CD4-positive, alpha-beta T cell treated with Interleukin-15 for 4 hours (primary cell): ENCODE results near the gene THPO.

Source experiments
- DNase-seq: peaks from one replicate; pipeline ENCODE4 v3.0.0-alpha.2; 2020; ENCODE audit warnings: low spot score

The THPO gene

DNA sequence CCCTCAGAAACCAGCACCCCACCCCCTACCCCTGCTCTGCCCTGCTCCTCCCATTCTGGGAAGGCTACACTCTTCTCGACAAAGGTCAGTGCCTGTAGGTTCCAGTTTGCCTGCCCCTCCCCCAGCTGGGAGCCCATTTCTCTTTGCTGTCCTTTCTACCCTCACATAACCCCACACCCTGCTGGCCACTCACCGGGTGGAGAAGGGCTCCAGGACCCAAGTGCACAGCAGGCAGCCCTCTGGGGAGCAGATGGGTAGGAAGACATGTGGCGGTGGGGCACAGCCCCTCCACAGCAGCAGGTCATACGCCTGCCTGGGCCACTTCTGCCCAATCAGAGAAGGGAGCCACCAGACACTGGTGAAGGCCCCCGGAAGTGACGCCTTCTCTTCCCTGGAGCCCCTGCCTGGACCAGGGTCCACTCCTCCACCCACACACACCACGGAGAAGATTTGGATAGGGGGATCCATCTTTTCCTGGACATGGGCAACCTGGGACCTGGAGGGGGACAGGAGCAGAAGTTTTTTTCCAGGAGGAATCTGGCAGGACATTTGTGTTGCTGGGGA is at the start of gene THPO:
Gene THPO, minus strand, starts transcription at position 326 of the 564 bp plus-strand sequence. CDS start 1,948 bp downstream, outside the sequence.
- DNase-seq = no peak

DNA sequence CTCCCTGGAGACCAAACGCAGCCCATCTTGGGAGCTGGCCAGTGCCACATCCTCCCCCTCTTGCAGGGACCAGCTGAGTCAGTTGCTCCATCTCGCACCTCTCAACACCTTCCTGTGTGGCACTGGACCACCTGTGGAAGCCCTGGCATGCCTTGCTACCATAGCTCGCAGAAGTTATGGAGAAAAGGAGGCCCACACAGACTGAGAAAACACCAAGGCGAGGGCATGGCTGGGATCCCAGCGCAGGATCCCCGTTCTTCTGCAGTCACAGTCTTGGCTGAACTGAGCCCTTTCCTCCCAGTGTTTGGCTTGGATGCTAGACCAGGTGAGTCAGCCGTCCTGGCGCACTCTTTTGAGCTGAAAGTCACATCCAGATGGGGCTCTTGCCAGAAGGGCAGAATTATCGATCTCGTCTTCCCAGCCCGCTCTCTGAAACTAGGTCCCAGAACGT is 48.7 kb upstream of the THPO start:
- no peak for DNase-seq

DNA sequence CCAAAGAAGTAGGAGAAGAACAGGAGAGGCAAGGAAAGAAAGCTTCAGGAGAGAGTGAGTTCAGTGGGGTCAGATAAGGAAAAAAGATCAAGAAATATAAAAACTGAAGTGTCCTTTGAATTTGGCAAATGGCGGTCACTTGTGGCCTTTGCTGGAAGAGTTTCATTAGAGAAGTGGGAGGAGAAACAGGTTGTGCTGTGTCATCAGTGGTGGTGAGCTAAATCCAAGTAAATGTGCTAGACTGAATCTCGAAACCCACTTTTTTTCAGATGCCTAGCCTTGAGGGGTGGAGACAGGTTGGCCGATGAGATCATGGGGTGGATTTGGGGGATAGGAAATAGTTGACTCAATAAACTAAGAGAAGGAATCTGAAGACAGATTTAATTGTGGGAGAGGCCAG is 45.6 kb upstream of the THPO start:
- no peak for DNase-seq

DNA sequence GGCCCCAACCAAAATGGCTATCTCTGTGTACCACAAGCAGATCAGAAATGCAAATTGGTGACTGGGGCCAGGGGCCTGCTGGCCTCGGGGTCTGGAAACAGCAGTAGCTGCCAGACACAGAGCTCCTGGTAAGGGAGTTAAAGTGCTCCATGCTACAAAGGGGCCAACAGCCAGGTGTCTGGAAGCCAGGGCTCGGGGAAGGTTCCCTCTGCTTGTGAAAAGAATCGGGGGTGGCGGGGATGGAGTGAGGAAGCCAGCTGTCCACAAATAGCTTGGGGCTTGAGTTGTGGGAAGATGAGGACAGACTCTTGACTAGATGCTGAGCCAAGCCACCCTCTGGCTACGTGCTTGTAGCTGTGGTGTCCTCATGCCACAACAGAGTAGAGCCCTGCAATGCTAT is 41.2 kb upstream of the THPO start:
- no peak for DNase-seq

DNA sequence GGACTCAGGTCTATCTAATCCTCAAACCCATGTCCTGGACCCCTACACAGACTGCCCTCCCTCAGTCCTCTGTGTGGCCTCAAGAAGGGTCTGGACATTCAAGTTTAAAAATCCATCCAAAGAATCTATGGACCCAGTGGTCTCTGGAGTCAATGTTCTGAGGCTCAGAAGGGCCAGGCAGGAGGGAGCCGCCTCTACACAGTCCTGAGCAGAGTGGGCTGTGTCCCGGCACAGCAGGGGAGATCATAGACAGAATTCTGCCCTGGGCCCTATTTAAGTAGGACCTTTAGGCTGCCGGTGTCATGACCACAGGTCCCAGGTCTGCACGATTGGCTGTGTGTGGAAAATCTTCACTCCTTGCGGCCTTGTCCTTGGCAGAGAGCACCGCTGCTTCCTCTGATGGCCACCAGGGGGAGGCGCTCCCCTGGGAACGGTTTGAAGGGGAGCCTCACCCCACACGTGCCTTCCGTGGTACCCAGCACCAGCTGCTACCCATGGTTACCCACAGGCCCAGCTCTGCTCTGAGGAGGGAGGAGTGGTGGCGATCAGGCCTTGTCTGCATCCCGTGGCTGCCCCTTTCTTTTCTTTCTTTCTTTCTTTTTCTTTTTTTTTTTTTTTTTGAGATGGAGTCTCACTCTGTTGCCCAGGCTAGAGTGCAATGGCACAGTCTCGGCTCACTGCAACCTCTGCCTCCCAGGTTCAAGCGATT is 39.8 kb upstream of the THPO start:
- DNase-seq = peak; percentile 62

DNA sequence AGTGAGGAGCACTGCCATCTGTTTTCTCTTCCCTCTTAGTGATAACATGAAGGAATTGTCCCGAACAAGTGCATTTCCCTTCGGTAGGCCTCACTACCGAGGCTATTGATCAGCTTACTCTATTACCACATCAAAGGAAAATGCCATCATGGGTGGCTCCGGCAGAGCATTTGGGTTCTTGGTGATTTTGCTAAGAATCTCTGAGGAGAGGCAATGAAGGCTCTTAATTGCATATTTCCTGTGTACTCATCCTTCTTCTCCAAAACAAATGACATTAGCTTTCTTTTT is 37.1 kb upstream of the THPO start:
- no peak for DNase-seq

DNA sequence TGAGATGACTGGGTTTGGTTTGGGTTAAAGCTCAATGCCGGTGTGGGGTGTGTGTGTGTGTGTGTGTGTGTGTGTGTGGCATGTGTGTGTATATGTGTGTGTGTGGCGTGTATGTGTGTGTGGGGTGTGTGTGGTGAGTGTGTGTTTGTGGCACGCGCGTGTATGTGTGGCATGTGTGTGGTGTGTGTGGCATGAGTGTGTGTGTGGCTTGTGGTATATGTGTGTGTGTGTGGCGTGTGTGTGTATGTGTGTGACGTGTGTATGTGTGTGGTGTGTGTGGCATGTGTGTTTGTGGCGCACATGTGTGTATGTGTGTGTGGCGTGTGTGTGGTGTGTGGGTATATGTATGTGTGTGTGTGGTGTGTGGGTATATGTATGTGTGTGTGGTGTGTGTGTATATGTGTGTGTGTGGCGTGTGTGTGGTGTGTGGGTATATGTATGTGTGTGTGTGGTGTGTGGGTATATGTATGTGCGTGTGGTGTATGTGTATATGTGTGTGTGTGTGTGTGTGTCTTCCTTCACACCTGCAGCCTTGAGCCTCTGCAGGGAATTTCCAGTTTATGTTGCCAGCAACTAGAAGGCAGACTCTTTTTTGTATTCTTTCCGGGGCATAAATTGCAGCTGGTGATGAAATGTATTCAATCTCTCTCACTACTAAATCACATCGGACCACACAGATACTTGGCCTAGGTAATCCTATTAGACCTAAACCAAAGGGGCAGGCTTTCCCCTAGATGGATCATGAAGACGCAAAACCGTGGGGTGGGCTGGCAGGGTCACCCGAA is 36.6 kb upstream of the THPO start:
- DNase-seq = no peak

DNA sequence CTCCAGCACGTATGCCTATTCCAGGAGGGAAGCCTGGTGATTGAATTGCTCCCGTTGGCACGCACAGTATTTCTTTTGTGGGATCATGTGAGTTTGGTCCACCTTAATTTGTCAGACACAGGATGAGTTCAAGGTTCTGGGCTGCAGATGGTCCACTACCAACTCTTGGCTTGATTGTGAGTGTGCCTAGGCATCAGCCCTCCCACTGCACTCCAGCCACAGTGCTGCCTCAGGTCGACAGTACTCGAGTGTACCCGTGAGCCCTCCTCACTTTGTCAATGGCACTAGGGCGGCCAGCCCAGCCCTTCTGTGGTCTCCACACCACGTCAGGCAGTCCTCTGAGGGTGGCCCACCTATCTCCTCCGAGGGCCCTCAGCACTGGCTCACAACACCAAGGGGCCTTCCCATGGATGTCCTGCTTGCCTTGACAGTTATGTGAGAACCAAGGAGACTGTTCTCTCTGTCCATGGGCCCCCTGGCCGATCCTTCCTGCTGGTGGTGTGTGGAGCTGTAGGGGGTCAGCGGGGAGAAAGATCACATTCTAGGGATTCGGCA is 32.0 kb upstream of the THPO start:
- no peak for DNase-seq

DNA sequence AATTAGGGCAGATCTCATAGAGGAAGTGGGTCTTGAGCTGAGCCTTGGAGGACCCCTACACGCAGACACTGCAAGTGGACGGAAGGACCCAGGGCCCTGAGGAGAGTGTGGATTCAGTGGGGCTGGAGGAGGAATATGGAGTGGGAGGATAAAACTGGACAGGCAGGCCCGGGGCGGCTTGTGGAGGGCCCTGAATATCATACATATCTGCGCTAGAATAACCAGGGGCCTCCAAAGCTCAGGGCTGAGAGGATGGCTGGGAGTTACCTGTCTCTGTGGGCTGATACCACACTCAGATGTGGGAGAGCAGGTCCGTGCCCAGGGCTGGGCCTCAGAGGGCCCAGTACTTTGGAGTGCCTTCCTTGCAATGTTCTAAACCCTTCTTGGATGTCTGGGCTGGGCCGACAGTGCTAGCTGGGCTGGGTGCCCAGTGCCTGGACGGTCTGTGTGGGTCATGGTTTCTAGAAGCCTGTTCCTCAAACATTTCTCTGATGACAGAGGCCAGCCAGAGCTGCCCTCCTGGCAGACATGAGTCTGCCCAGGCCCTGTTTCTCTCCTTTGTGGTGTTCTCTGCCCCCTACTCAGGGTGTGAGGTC is 31.4 kb upstream of the THPO start:
- DNase-seq = no peak

DNA sequence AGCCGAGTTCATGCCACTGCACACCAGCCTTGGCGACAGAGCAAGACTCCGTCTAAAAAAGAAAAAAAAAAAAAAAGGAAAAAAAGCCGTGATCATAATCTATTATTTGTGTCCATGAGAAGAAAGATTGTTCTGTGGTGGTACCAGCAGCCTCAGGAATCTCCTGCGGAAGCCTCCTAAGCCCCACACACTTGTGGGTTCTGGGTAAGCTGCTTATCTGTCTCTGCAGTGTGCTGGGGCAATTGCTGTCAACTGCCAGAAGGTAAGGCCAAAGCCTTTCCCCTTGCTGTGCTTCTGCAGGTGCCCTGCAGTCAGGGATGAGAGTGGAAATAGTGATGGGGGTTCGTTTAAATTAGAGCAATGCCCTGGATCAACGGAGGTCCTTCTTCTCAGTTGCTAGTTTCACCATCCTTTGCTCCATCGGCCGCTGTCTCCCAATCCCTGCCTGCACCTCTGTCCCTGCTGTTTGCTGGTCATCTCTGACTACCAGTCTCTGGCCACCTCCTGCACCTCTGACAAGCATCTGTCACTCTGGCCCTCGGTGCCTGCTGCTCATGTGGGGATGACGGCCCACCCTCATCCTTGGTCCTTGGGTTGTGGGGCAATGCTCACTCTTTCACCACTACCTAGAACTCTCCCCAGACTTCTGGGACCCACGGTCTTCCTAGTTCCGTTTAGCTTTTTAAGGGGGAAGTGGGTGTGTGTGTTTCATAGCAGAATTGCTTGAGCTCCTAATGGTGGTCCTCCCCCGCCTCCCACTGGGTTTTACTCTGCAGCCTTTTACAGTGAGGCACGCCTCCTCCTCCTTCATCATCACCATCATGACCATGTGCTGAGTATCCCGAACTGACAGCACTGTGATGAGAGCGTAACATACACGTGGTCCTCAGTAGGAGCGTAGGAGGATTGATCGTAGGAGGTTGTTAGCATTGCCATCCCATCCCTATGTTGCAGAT is 27.3 kb upstream of the THPO start:
- DNase-seq = no peak

DNA sequence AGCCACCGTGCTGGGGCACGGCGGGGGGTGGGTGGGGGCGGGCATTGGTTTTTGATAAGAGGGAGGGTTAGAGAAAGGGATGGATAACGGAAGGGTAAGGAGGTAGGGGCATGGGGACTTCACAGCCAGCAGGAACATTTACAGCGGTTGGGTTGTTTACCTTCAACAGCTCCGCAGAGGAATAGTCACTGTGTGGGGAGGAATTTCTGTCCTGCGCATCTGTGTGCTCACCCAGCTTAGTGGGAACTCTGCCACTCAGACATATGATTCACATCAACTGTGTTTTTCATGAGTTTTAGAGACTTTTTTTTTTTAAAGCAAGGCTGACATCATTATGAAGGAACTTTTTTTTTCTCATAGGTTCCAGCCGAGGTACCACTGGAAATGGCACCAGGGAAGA is 21.4 kb upstream of the THPO start:
- DNase-seq = no peak

DNA sequence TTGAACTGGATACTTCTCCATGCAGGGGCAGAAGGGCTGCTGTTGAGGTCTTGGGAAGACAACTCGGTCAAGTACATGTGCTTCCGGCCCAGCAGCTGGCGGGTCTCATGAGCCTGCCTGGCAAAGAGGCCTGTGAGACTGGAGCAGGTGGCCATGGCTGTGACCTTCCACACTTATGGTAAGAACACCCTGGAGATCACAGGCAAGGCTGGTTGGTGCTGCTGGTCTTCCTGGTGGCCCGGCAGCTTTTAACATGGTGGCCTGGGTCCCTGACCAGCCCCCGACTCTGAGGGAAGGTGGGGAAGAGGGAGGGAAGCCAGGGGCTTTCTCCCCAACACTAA is 17.3 kb upstream of the THPO start:
- no peak for DNase-seq

DNA sequence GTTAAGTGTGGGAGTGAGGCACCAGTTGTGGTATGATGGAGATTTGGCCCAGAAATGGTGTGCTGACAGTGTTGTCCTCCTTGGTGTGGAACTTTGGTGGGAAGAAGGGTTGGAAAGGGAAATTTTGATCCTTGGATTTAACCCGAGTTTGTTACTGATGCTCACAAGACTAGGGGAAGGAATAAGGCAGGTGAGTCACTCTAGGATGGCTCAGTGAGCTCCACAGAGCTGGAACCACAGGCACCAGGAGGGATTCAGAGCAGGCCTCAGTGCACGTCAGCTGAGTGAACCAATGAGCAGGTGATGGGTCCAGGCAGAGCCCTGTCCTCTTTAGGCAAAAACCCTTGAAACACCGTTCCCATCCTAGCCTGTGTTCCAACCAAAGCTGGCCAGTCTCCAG is 13.3 kb upstream of the THPO start:
- DNase-seq = no peak

DNA sequence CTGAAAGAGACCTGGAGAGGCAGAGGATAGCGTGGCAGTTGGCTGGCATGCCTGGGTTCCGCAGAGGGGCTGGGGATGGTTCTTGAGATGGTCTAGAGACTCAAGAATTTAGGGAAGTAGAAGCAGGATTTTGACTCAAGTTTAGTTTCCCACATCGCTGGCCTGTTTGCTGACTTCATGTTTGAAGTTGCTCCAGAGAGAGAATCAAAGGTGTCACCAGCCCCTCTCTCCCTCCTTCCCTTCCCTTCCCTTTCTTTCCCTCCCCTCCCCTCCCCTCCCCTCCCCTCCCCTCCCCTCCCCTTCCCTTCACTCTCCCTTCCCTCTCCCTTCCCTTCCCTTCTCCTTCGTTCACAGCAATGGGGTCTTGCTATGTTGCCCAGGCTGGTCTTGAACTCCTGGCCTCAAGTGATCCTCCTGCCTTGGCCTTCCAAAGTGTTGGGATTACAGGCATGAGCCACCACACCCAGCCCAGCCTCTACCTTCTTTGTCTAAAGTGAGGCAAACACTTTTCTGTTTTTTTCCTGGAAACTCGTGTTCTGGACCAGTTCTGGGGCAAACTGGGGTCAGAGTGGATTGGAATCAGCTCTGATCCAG is 12.0 kb upstream of the THPO start:
- no peak for DNase-seq

DNA sequence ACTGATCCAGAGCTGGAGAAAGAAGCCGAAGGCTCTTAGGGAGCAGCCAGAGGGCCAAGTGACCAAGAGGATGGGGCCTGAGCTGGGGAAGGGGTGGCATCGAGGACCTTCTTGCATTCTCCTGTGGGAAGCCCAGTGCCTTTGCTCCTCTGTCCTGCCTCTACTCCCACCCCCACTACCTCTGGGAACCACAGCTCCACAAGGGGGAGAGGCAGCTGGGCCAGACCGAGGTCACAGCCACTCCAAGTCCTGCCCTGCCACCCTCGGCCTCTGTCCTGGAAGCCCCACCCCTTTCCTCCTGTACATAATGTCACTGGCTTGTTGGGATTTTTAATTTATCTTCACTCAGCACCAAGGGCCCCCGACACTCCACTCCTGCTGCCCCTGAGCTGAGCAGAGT is 11.4 kb upstream of the THPO start:
- DNase-seq = no peak

DNA sequence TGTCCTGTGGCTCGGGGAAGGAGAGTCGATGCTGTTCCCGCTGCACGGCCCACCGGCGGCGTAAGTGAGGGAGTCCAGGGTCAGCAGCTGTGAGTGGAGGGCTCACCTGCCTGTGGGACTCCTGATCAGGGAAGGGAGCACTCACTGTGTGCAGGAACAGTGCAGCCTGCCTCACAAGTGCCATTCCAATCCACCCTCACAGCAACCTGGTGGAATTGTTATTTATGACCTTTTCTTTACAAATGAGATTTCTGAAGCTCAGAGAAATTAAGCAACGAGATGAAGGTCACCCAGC is 10.9 kb upstream of the THPO start:
- no peak for DNase-seq

DNA sequence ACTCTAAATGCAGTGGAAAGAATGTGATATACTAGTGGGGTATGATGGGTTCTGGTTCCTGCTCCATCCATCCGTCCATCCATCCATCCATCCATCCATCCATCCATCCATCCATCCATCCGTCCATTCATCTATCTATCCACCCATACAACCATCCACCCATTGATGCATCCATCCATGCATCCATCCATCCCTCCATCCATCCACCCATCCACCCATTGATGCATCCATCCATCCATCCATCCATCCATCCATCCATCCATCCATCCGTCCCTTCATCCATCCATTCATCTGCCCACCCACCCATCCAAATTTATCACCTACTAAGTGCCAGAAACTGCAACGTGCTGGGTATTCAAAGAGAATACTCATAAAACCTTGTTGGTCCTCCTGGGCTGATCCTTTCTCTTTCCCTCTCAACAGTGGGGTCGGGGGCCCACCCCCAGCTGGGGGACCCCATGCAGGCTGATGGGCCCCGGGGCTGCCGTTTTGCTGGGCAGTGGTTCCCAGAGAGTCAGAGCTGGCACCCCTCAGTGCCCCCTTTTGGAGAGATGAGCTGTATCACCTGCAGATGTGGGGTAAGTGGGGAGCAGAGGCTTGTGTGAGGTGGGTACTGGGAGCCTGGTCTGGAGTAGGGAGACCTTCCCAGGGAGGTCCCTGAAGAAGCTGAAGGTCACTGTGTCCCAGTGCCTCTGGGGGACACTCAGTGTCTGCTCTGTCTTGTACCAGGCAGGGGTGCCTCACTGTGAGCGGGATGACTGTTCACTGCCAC is 10.3 kb upstream of the THPO start:
- no peak for DNase-seq

DNA sequence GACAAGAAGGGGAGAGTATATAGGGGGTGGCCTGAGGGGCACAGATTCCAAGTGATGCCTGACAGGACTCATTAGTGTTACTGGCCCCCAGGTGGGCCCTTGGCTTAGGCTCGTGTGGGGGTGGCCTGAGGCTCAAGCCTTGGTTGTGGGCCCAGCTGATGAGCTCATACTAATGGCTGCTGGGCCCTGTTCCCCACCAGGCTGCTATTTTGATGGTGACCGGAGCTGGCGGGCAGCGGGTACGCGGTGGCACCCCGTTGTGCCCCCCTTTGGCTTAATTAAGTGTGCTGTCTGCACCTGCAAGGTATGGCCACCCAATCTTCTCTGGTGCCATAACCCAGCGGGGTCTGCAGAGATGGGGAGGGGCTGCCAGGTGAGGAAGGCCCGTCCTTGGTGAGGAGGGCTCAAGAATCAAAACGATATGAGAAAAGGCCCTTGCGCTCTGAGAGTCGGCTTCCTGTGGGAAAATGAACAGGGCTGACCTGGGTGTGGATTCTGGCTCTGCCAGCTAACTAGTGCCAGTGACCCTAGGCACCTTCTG is 9.2 kb upstream of the THPO start:
- DNase-seq = no peak

DNA sequence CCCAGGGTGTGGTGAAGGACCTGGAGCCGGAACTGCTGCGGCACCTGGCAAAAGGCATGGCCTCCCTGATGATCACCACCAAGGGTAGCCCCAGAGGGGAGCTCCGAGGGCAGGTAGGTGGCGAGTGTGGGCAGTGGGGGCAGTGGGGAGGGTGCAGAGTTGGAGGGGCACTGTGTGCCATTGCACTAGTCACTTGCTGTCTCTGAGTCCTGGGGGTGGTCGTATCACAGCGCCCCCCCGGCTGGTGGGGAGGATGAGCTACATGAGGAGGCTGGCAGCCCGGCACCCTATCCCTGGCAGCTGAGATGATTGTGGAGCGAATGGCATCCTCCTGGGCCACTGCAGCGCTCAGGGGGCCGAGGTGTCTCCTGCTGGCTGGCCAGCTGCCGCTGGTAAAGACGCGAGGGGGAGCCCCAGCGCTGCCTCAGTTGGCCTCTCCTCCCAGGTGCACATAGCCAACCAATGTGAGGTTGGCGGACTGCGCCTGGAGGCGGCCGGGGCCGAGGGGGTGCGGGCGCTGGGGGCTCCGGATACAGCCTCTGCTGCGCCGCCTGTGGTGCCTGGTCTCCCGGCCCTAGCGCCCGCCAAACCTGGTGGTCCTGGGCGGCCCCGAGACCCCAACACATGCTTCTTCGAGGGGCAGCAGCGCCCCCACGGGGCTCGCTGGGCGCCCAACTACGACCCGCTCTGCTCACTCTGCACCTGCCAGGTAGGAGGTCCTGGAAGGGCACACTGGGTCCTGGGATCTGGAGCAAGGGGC is 8.2 kb upstream of the THPO start:
- no peak for DNase-seq
